AG04450 (cell line): ENCODE data around the gene MBOAT1. TPM values are rescaled to one million over a fixed set of nuclear protein-coding genes. Genes with fewer than 3 reads are reported as not detected.

Source experiments
- CTCF ChIA-PET: fragments of 300-600, 350-600 bp; formaldehyde crosslinking; extraction: SDS; loops from one replicate; lab custom pipeline; 2022; ENCODE audit warnings: antibody characterized with exemption, inconsistent platforms; lab: Charles Lee
- POLR2A ChIA-PET: fragments of 350-600 bp; formaldehyde crosslinking; extraction: SDS; loops from one replicate; lab custom pipeline; 2021; ENCODE audit warnings: antibody characterized with exemption, inconsistent platforms; lab: Yijun Ruan, JAX
- DNase-seq: peaks from one replicate; pipeline ENCODE4 v3.0.0-alpha.2; 2011; ENCODE audit warnings: low read depth, low spot score
- H3K27ac ChIP-seq: one replicate; pipeline ENCODE4 v1.5.1; 2012; ENCODE audit warnings: low read depth, low read length, control low read depth
- H3K27me3 ChIP-seq: one replicate; pipeline ENCODE4 v1.6.0; 2012; ENCODE audit warnings: low read length; ENCODE audit not compliant: control insufficient read depth, insufficient read depth
- H3K4me3 ChIP-seq: 2 replicates; pipeline ENCODE4 v1.5.1; 2011; ENCODE audit warnings: mild to moderate bottlenecking, low read depth, low read length, control low read depth
- H3K9me3 ChIP-seq: 2 replicates; pipeline ENCODE4 v1.5.1; 2012; ENCODE audit warnings: low read length; ENCODE audit not compliant: control insufficient read depth, insufficient read depth
- CTCF ChIP-seq: IDR thresholded peaks from 2 replicates; pipeline ENCODE4 v1.5.1; 2011; ENCODE audit warnings: low read depth, low read length, control low read depth, inconsistent platforms
- polyA plus RNA-seq: library from polyadenylated mRNA; depleted of rRNA; stranded (reverse); fragments of >200 nt; gene quantifications from 2 replicates; pipeline ENCODE4 v1.2.3, GENCODE V29; 2011

Gene MBOAT1
- polyA plus RNA-seq, 1 experiment: 2.1 TPM

- no peak for DNase-seq
- POLR2A ChIA-PET: no interaction called here
Observed at GRCh38 chr6:20255428-20255827, 43.2 kb upstream of the MBOAT1 start.

GRCh38 chr6:20254295-20254694 lies 42.0 kb upstream of the MBOAT1 start:
- ChIA-PET CTCF (no interaction called here), POLR2A (no interaction called here)
- TF ChIP-seq CTCF: no peak
- no peak for DNase-seq
- H3K4me3 ChIP-seq: no peak overlapping the region
- H3K9me3 ChIP-seq: peaks cover 1% of the 10 kb centered on the region; the same call in 1 of the 2 replicates
- H3K27me3 ChIP-seq: no peaks in the 10 kb centered on the region
- H3K27ac ChIP-seq: no peak overlapping the region

More at GRCh38 chr6:20255428-20255827, 43.2 kb upstream of the MBOAT1 start:
- Histone ChIP-seq H3K27me3 (no peaks in the 10 kb centered on the region), H3K4me3 (no peak overlapping the region), H3K27ac (no peak overlapping the region), H3K9me3 (peaks cover 6% of the 10 kb centered on the region; the same call in 1 of the 2 replicates)
- CTCF ChIA-PET: no interaction called here
- no peak for TF ChIP-seq CTCF

DNA sequence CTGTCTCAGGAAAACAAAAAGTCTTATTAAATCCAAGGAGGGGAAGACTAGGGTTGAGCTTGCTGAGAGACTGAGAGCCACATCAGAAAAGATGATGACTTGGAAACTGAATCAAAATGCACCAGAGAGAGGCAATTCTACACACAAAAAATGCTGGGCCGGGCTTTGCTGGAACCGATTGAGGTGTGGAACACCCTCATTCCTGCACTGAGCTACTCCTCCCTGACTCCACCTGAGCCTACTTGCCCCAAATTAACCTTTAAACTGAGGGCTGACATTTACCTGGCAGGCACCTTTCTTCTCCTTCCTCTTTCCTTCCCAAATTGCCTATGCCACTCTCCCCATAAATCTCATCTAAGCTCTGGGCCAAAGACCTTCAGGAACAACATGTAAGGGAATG lies 40.8 kb upstream of the MBOAT1 start:
- Histone ChIP-seq H3K9me3 (no peaks in the 10 kb centered on the region), H3K4me3 (no peak overlapping the region), H3K27me3 (no peaks in the 10 kb centered on the region), H3K27ac (no peak overlapping the region)
- POLR2A ChIA-PET: no interaction called here
- CTCF ChIA-PET: no interaction called here
- no peak for DNase-seq
- no peak for TF ChIP-seq CTCF

- ChIA-PET POLR2A (no interaction called here), CTCF (no interaction called here)
- no peak for TF ChIP-seq CTCF
Observed at GRCh38 chr6:20252311-20252710, 40.0 kb upstream of the MBOAT1 start.

DNA sequence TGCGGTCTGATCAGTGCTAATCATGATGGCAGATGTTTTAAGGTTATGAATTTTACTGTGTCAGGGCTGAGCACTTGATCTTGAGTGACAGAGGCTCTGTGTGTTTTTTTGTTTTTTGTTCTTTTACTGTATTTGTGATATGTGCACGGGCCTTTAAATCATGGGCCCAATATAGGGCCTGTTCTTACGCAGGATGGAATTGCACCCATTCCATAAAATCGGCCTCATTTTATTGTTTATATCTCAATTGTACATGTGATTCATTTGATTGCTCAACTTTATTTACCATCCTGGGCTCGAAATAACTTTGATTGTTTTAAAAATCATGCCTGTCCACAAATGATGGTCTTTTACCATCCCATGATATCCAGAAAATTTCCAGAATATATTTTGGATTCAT lies 39.3 kb upstream of the MBOAT1 start:
- no peak for TF ChIP-seq CTCF
- ChIA-PET POLR2A (no interaction called here), CTCF (no interaction called here)
- no peak overlapping the region for H3K4me3 ChIP-seq
- H3K9me3 ChIP-seq: no peaks in the 10 kb centered on the region
- H3K27ac ChIP-seq: no peak overlapping the region
- H3K27me3 ChIP-seq: no peaks in the 10 kb centered on the region
- DNase-seq: no peak

More at GRCh38 chr6:20252311-20252710, 40.0 kb upstream of the MBOAT1 start:
- Histone ChIP-seq H3K27ac (no peak overlapping the region), H3K27me3 (no peaks in the 10 kb centered on the region), H3K4me3 (no peak overlapping the region), H3K9me3 (no peaks in the 10 kb centered on the region)
- DNase-seq: no peak
